Astrocyte (in vitro differentiated cells and primary cell): ENCODE measurements around the gene LRRC4C. TPM values are rescaled to one million over a fixed set of nuclear protein-coding genes. Genes with fewer than 3 reads are reported as not detected.

Source experiments
- DNase-seq: peaks from one replicate; pipeline ENCODE4 v3.0.0-alpha.2; 2010; ENCODE audit warnings: low read depth
- FAIRE-seq: peaks from 2 replicates; lab custom pipeline; 2011; peaks lifted over from hg19 to GRCh38; lab: Jason Lieb, UNC
- H2AFZ ChIP-seq: 2 replicates; pipeline ENCODE4 v1.6.0; 2012; ENCODE audit warnings: low read depth, low read length, inconsistent platforms
- H3K27ac ChIP-seq: 2 replicates; pipeline ENCODE4 v1.5.1; 2011; ENCODE audit warnings: low read depth, low read length, inconsistent platforms
- H3K27me3 ChIP-seq: 2 replicates; pipeline ENCODE4 v1.6.0; 2011; ENCODE audit warnings: low read length, inconsistent platforms; ENCODE audit not compliant: insufficient read depth
- H3K36me3 ChIP-seq: 2 replicates; pipeline ENCODE4 v1.5.1; 2011; ENCODE audit warnings: low read length, inconsistent platforms; ENCODE audit not compliant: insufficient read depth
- H3K4me1 ChIP-seq: 2 replicates; pipeline ENCODE4 v1.5.1; 2011; ENCODE audit warnings: low read length, inconsistent platforms; ENCODE audit not compliant: insufficient read depth
- H3K4me2 ChIP-seq: 2 replicates; pipeline ENCODE4 v1.6.0; 2012; ENCODE audit warnings: low read length, inconsistent platforms
- H3K4me3 ChIP-seq: 2 replicates; pipeline ENCODE4 v1.5.1; 2011; ENCODE audit warnings: low read depth, mild to moderate bottlenecking, low read length, inconsistent platforms; ENCODE audit not compliant: insufficient read depth
- H3K79me2 ChIP-seq: 2 replicates; pipeline ENCODE4 v1.6.0; 2012; ENCODE audit warnings: mild to moderate bottlenecking, low read length, inconsistent platforms; ENCODE audit not compliant: insufficient read depth
- H3K9ac ChIP-seq: 2 replicates; pipeline ENCODE4 v1.6.0; 2012; ENCODE audit warnings: mild to moderate bottlenecking, low read length, inconsistent platforms
- H3K9me3 ChIP-seq: 2 replicates; pipeline ENCODE4 v1.5.1; 2012; ENCODE audit warnings: low read depth, mild to moderate bottlenecking, low read length, inconsistent platforms; ENCODE audit not compliant: insufficient read depth
- H4K20me1 ChIP-seq: 2 replicates; pipeline ENCODE4 v1.6.0; 2012; ENCODE audit warnings: low read length, inconsistent platforms; ENCODE audit not compliant: insufficient read depth
- H3K27ac Mint-ChIP-seq: one replicate; pipeline ENCODE4 v1.8.0; 2021; ENCODE audit warnings: mild to moderate bottlenecking, mixed read lengths; ENCODE audit not compliant: unreplicated experiment
- H3K27me3 Mint-ChIP-seq: one replicate; pipeline ENCODE4 v1.8.0; 2021; ENCODE audit warnings: low read depth, mixed read lengths; ENCODE audit not compliant: unreplicated experiment
- H3K36me3 Mint-ChIP-seq: one replicate; pipeline ENCODE4 v1.8.0; 2021; ENCODE audit warnings: low read depth, mixed read lengths; ENCODE audit not compliant: unreplicated experiment
- H3K4me1 Mint-ChIP-seq: one replicate; pipeline ENCODE4 v1.8.0; 2021; ENCODE audit warnings: low read depth, mixed read lengths; ENCODE audit not compliant: unreplicated experiment
- H3K4me3 Mint-ChIP-seq: one replicate; pipeline ENCODE4 v1.8.0; 2021; ENCODE audit warnings: mild to moderate bottlenecking, moderate library complexity, mixed read lengths; ENCODE audit not compliant: unreplicated experiment
- H3K9me3 Mint-ChIP-seq: one replicate; pipeline ENCODE4 v1.8.0; 2021; ENCODE audit warnings: mild to moderate bottlenecking, mixed read lengths; ENCODE audit not compliant: unreplicated experiment
- CTCF ChIP-seq: IDR thresholded peaks from 2 replicates; pipeline ENCODE4 v1.5.1; 2011; ENCODE audit warnings: low read depth, mild to moderate bottlenecking, inconsistent platforms, low read length, moderate library complexity; ENCODE audit not compliant: insufficient read depth
- EZH2 ChIP-seq: IDR thresholded peaks from 2 replicates; pipeline ENCODE4 v1.6.1; 2012; ENCODE audit warnings: mild to moderate bottlenecking, low read length, inconsistent platforms; ENCODE audit not compliant: insufficient read depth
- total RNA-seq: library from RNA; stranded (reverse); gene quantifications from 2 replicates; pipeline ENCODE4 v1.2.1, GENCODE V29; 2021

LRRC4C gene
- total RNA-seq, 1 donor from 2014 or later: 9.0 TPM

GRCh38 chr11:41047229-41047628 is 412.2 kb downstream of the LRRC4C start:
- no peak overlapping the region for H3K4me3 Mint-ChIP-seq
- no peak overlapping the region for H3K9ac ChIP-seq

GRCh38 chr11:41045266-41045665 is 414.2 kb downstream of the LRRC4C start:
- H3K27me3 Mint-ChIP-seq: no peaks in the 10 kb centered on the region
- Histone ChIP-seq H3K9me3 (no peaks in the 10 kb centered on the region), H3K4me2 (no peak overlapping the region), H3K27ac (no peak overlapping the region), H3K9ac (no peak overlapping the region), H2AFZ (no peak overlapping the region), H3K27me3 (no peaks in the 10 kb centered on the region), H3K4me1 (no peaks in the 10 kb centered on the region), H3K4me3 (no peak overlapping the region), H4K20me1 (no peaks in the 10 kb centered on the region), H3K79me2 (no peaks in the 10 kb centered on the region), H3K36me3 (no peaks in the 10 kb centered on the region)
- FAIRE-seq: no peak
- H3K4me1 Mint-ChIP-seq: no peaks in the 10 kb centered on the region
- H3K27ac Mint-ChIP-seq: no peak overlapping the region
- no peak overlapping the region for H3K4me3 Mint-ChIP-seq
- TF ChIP-seq CTCF (no peak), EZH2 (no peak)
- no peaks in the 10 kb centered on the region for H3K9me3 Mint-ChIP-seq
- H3K36me3 Mint-ChIP-seq: no peaks in the 10 kb centered on the region
- no peak for DNase-seq

More at GRCh38 chr11:41047229-41047628, 412.2 kb downstream of the LRRC4C start:
- no peaks in the 10 kb centered on the region for H3K27me3 Mint-ChIP-seq
- Histone ChIP-seq H4K20me1 (no peaks in the 10 kb centered on the region), H3K4me3 (no peak overlapping the region), H3K27ac (no peak overlapping the region), H3K9me3 (no peaks in the 10 kb centered on the region), H3K79me2 (no peaks in the 10 kb centered on the region), H2AFZ (no peak overlapping the region), H3K27me3 (no peaks in the 10 kb centered on the region), H3K4me1 (no peaks in the 10 kb centered on the region), H3K4me2 (no peak overlapping the region), H3K36me3 (no peaks in the 10 kb centered on the region)
- no peaks in the 10 kb centered on the region for H3K9me3 Mint-ChIP-seq
- H3K36me3 Mint-ChIP-seq: no peaks in the 10 kb centered on the region
- no peak for TF ChIP-seq CTCF
- no peak for TF ChIP-seq EZH2
- FAIRE-seq: no peak
- no peak overlapping the region for H3K27ac Mint-ChIP-seq
- DNase-seq: no peak
- no peaks in the 10 kb centered on the region for H3K4me1 Mint-ChIP-seq

GRCh38 chr11:41044747-41045146 is 414.7 kb downstream of the LRRC4C start:
- Histone ChIP-seq H3K4me1 (no peaks in the 10 kb centered on the region), H3K4me2 (no peak overlapping the region), H3K79me2 (no peaks in the 10 kb centered on the region), H3K27ac (no peak overlapping the region), H4K20me1 (no peaks in the 10 kb centered on the region), H3K9ac (no peak overlapping the region), H2AFZ (no peak overlapping the region), H3K4me3 (no peak overlapping the region), H3K36me3 (no peaks in the 10 kb centered on the region), H3K9me3 (no peaks in the 10 kb centered on the region), H3K27me3 (no peaks in the 10 kb centered on the region)
- Mint-ChIP-seq H3K27ac (no peak overlapping the region), H3K27me3 (no peaks in the 10 kb centered on the region), H3K4me1 (no peaks in the 10 kb centered on the region), H3K36me3 (no peaks in the 10 kb centered on the region), H3K4me3 (no peak overlapping the region), H3K9me3 (no peaks in the 10 kb centered on the region)
- DNase-seq: no peak
- TF ChIP-seq CTCF (no peak), EZH2 (no peak)
- no peak for FAIRE-seq
